HepG2 (cell line): ENCODE data around the gene HIC1. TPM values are rescaled to one million over a fixed set of nuclear protein-coding genes. Genes with fewer than 3 reads are reported as not detected.

Experiments used
- ATAC-seq: fragments of 200-7000 bp; cut with Tn5 transposase; 3 replicates; pipeline ENCODE4 v1.9.1; 2020; ENCODE audit warnings: mild to moderate bottlenecking, moderate library complexity
- BruUV-seq: library from RNA; stranded (reverse); fragments of 400-500 nt; replicated peaks from 2 replicates; lab custom pipeline; 2021; lab: Mats Ljungman, UMichigan
- CTCF ChIA-PET: fragments of 300-600 bp; formaldehyde crosslinking; extraction: SDS; loops from one replicate; lab custom pipeline; 2021; ENCODE audit warnings: low total read pairs, inconsistent platforms, low intra/inter-chr PET ratio; lab: Yijun Ruan, JAX
- POLR2A ChIA-PET: fragments of 350-600 bp; sonication (Branson Sonifier 250); formaldehyde crosslinking; loops from one replicate; lab custom pipeline; 2020; ENCODE audit warnings: antibody characterized with exemption, inconsistent platforms; lab: Yijun Ruan, JAX
- DNase-seq: peaks from one replicate; pipeline ENCODE4 v3.0.0-alpha.2; 2015; ENCODE audit warnings: low spot score
- FAIRE-seq: peaks from 3 replicates; lab custom pipeline; 2011; peaks lifted over from hg19 to GRCh38; lab: Jason Lieb, UNC
- H2AFZ ChIP-seq: one replicate; pipeline ENCODE4 v1.6.1; 2011; ENCODE audit warnings: low read length, inconsistent platforms
- H3K27ac ChIP-seq: fragments of 300-600 bp; 3 replicates; pipeline ENCODE4 v1.8.0; 2011; ENCODE audit warnings: mixed run types, mild to moderate bottlenecking, mixed read lengths, low read length, inconsistent platforms; ENCODE audit not compliant: insufficient read depth; ENCODE audit errors: extremely low read length
- H3K27me3 ChIP-seq, 2 experiments: fragments of 200-600 bp in 1 of 2; 2 replicates in 1 of 2; 3 replicates in 1 of 2; pipeline versions ENCODE4 v1.6.0 to v1.8.0; 2011; ENCODE audit warnings: low read length in 2 of 2, mild to moderate bottlenecking in 2 of 2, moderate library complexity in 2 of 2, inconsistent platforms in 1 of 2; ENCODE audit not compliant: insufficient read depth in 2 of 2, control insufficient read depth in 1 of 2
- H3K36me3 ChIP-seq, 2 experiments: fragments of 200-600 bp in 1 of 2; replicated peaks in 1 of 2; 2 replicates in 1 of 2; 3 replicates in 1 of 2; pipeline versions ENCODE4 v1.5.1 to v1.8.0; 2011; ENCODE audit warnings: low read length in 2 of 2, inconsistent platforms in 1 of 2; ENCODE audit not compliant: insufficient read depth in 2 of 2, control insufficient read depth in 1 of 2
- H3K4me1 ChIP-seq: 2 replicates; pipeline ENCODE4 v1.5.1; 2012; ENCODE audit warnings: low read length, inconsistent platforms; ENCODE audit not compliant: insufficient read depth
- H3K4me2 ChIP-seq: 2 replicates; pipeline ENCODE4 v1.6.0; 2011; ENCODE audit warnings: low read depth, low read length, inconsistent platforms
- H3K4me3 ChIP-seq, 3 experiments: fragments of 200-600 bp in 1 of 3; sonication (generic), shearing (Covaris generic) in 1 of 3; replicated peaks in 1 of 3; 2 replicates each; pipeline ENCODE4 v1.5.1; 2011 to 2016; ENCODE audit warnings: low read length in 3 of 3, inconsistent platforms in 2 of 3, low read depth in 2 of 3, mild to moderate bottlenecking in 2 of 3, control low read depth in 1 of 3, mixed read lengths in 1 of 3; ENCODE audit not compliant: insufficient read depth in 1 of 3
- H3K79me2 ChIP-seq: one replicate; pipeline ENCODE4 v1.6.1; 2011; ENCODE audit warnings: low read length, inconsistent platforms; ENCODE audit not compliant: insufficient read depth
- H3K9ac ChIP-seq: 2 replicates; pipeline ENCODE4 v1.6.0; 2011; ENCODE audit warnings: mild to moderate bottlenecking, low read depth, low read length, inconsistent platforms; ENCODE audit not compliant: insufficient read depth
- H3K9me3 ChIP-seq: 2 replicates; pipeline ENCODE4 v1.5.1; 2012; ENCODE audit warnings: mild to moderate bottlenecking, low read length
- H4K20me1 ChIP-seq: 2 replicates; pipeline ENCODE4 v1.6.0; 2011; ENCODE audit warnings: inconsistent platforms, mild to moderate bottlenecking, low read length, moderate library complexity; ENCODE audit not compliant: insufficient read depth
- IRX3 ChIP-seq: sonication (generic); formaldehyde crosslinking; IDR thresholded peaks from 2 replicates; pipeline ENCODE4 v1.8.1; 2023; ENCODE audit warnings: mild to moderate bottlenecking, low read depth, missing genetic modification reagents, borderline replicate concordance
- MEF2D ChIP-seq: sonication (generic); formaldehyde crosslinking; IDR thresholded peaks from 2 replicates; pipeline ENCODE4 v1.5.1; 2020; ENCODE audit warnings: mild to moderate bottlenecking, missing genetic modification reagents
- SRSF9 ChIP-seq: fragments of 200-400 bp; formaldehyde crosslinking; IDR thresholded peaks from 2 replicates; pipeline ENCODE4 v1.6.1; 2018; ENCODE audit warnings: borderline replicate concordance, mild to moderate bottlenecking, low read depth, low read length; ENCODE audit not compliant: insufficient read depth, poor library complexity, severe bottlenecking
- TSC22D2 ChIP-seq: sonication (generic); formaldehyde crosslinking; IDR thresholded peaks from 2 replicates; pipeline ENCODE4 v1.5.1; 2020; ENCODE audit warnings: missing genetic modification reagents, mild to moderate bottlenecking, borderline replicate concordance
- ZNF10 ChIP-seq: sonication (generic); formaldehyde crosslinking; IDR thresholded peaks from 2 replicates; pipeline ENCODE4 v1.4.0; 2020; ENCODE audit warnings: mild to moderate bottlenecking, low read depth, missing genetic modification reagents, borderline replicate concordance
- ZSCAN29 ChIP-seq: sonication (generic); formaldehyde crosslinking; conservative IDR thresholded peaks from 2 replicates; pipeline ENCODE4 v1.4.0; 2020; ENCODE audit warnings: mild to moderate bottlenecking, missing genetic modification reagents
- WGBS: methylation state at CpG from one replicate; pipeline ENCODE4 v1.1.6; 2017; ENCODE audit warnings: low lambda C conversion rate; 5-methylcytosine and 5-hydroxymethylcytosine counted together
- in situ Hi-C: cut with HindIII; loops from 2 replicates; pipeline ENCODE4 v1.10.0; 2017; ENCODE audit warnings: low pct_unique_long_range_greater_than_20kb; ENCODE audit not compliant: extremely low pct_ligation_motif_present
- intact Hi-C: fragments of 100-400 bp; cut with micrococcal nuclease; formaldehyde crosslinking; loops from one replicate; pipeline ENCODE4 v1.10.0; 2022; ENCODE audit not compliant: unreplicated experiment
- polyA plus RNA-seq, 8 experiments: library from polyadenylated mRNA; depleted of rRNA in 3 of 8; stranded (reverse) in 7 of 8; unstranded in 1 of 8; fragments of >200 nt; fragmentation: Illumina TruSeq in 4 of 8; extraction: Trizol in 4 of 8; gene quantifications; 2 replicates each; pipeline versions ENCODE4 v1.2.1 to v1.2.3, GENCODE V29; 2011 to 2016; ENCODE audit warnings: low read depth in 4 of 8, missing spikeins in 1 of 8, mixed read lengths in 1 of 8; ENCODE audit not compliant: insufficient read depth in 1 of 8
- total RNA-seq, 5 experiments: library from RNA; depleted of rRNA; stranded (reverse); fragments of >200 nt; fragmentation: Illumina TruSeq; extraction: Trizol; gene quantifications; 2 replicates each; pipeline ENCODE4 v1.2.3, GENCODE V29; 2016; ENCODE audit warnings: low read depth in 1 of 5
- TF ChIP-seq, protein P1 (sequence below): sonication (generic); formaldehyde crosslinking; IDR thresholded peaks from 2 replicates; pipeline ENCODE4 v1.4.0; 2020; ENCODE audit warnings: missing genetic modification reagents
- TF ChIP-seq, protein P2 (sequence below): sonication (generic); formaldehyde crosslinking; IDR thresholded peaks from 2 replicates; pipeline ENCODE4 v1.4.0; 2020; ENCODE audit warnings: missing genetic modification reagents, mild to moderate bottlenecking, borderline replicate concordance
- TF ChIP-seq, protein P3 (sequence below): sonication (generic); formaldehyde crosslinking; IDR thresholded peaks from 2 replicates; pipeline ENCODE4 v1.5.0; 2020; ENCODE audit warnings: missing genetic modification reagents

Gene HIC1
- total and polyA plus RNA-seq, 2 of the 13 experiments (the other 11 are each of a cell fraction or from before 2014, with no cell fraction given) = 0.04 to 0.31 TPM

DNA sequence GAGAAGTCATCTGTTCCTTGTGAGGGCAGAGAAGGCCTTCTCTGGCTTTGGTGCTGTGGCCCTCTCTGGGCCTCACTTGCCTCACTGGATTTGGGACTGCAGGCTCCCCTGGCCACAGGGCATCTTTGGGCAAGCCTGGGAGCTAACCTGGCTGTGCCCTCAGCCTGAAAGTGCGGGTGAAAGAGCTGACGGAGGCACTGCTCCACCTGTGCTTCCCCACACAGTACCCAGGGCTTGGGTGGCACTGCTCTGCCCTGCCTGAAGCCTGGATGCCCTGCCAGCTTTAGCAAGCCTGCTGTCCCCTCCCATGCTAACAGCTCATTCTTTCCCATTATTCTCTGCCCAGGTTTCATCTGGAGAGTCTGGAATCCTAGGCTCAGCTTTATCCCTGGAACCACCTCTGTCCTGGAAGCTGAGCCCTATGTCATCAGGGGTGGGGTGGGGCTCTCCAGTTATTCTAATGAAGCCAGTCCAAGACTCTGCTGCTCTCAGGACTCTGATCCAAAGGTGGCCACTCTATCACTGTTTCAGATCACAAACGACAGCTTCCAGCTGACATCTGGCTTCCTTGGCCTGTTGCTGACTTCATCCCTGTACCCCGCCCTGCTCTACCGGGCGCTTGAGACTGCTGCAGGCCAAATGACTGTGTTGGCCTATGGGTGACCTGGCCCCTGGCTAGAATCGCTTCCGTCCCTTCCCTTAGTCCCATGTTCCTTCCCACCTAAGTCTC, 29.3 kb downstream of the HIC1 start:
- no peak for FAIRE-seq
- Histone ChIP-seq H3K4me1 (peaks cover 32% of the 10 kb centered on the region), H2AFZ (no peak overlapping the region), H3K27ac (no peak overlapping the region), H3K4me2 (no peak overlapping the region), H3K4me3 (no peak overlapping the region), H3K9ac (no peak overlapping the region), H3K36me3 (peaks cover 5 to 28% of the 10 kb centered on the region in 2 experiments; a peak in 4 of 5 replicates), H3K79me2 (no peaks in the 10 kb centered on the region), H3K9me3 (no peaks in the 10 kb centered on the region), H3K27me3 (no peaks in the 10 kb centered on the region), H4K20me1 (no peaks in the 10 kb centered on the region)
- ChIA-PET CTCF (no interaction called here), POLR2A (no interaction called here)
- BruUV-seq = no TSS peak
- TF ChIP-seq, protein P1, sequence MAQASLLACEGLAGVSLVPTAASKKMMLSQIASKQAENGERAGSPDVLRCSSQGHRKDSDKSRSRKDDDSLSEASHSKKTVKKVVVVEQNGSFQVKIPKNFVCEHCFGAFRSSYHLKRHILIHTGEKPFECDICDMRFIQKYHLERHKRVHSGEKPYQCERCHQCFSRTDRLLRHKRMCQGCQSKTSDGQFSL (CRISPR knock-in tag) = no peak
- TF ChIP-seq ZNF10 = no peak
- no peak for TF ChIP-seq TSC22D2 (CRISPR knock-in tag)
- TF ChIP-seq SRSF9 = no peak
- TF ChIP-seq, protein P2, sequence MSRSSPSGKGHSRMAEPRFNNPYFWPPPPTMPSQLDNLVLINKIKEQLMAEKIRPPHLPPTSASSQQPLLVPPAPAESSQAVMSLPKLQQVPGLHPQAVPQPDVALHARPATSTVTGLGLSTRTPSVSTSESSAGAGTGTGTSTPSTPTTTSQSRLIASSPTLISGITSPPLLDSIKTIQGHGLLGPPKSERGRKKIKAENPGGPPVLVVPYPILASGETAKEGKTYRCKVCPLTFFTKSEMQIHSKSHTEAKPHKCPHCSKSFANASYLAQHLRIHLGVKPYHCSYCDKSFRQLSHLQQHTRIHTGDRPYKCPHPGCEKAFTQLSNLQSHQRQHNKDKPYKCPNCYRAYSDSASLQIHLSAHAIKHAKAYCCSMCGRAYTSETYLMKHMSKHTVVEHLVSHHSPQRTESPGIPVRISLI (CRISPR knock-in tag) = no peak
- TF ChIP-seq IRX3 (CRISPR knock-in tag) = no peak
- TF ChIP-seq, protein P3, sequence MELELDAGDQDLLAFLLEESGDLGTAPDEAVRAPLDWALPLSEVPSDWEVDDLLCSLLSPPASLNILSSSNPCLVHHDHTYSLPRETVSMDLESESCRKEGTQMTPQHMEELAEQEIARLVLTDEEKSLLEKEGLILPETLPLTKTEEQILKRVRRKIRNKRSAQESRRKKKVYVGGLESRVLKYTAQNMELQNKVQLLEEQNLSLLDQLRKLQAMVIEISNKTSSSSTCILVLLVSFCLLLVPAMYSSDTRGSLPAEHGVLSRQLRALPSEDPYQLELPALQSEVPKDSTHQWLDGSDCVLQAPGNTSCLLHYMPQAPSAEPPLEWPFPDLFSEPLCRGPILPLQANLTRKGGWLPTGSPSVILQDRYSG = no peak
- TF ChIP-seq ZSCAN29 (CRISPR knock-in tag) = no peak
- no peak for TF ChIP-seq MEF2D (CRISPR knock-in tag)
- in situ Hi-C loops (no loop called here), intact Hi-C loops (no loop called here)
- WGBS = 100% methylated on average over 5 of the region's 8 CpGs
- ATAC-seq = no peak; the same call in 2 of the 3 replicates
- no peak for DNase-seq
